GM12878 (cell line): Measurements from ENCODE around the gene AVL9.

Experiments
- EZH2 ChIP-seq: IDR thresholded peaks from 2 replicates; pipeline ENCODE4 v1.6.1; 2012; ENCODE audit warnings: low read depth, mild to moderate bottlenecking, control low read depth, inconsistent platforms, low read length, borderline replicate concordance; ENCODE audit not compliant: control insufficient read depth
- NFYB ChIP-seq: IDR thresholded peaks from 2 replicates; pipeline ENCODE4 v1.6.1; 2011; ENCODE audit warnings: low read depth, mild to moderate bottlenecking, low read length, improper control_type of control experiment, moderate library complexity; ENCODE audit not compliant: insufficient read depth
- POLR2A ChIP-seq: IDR thresholded peaks from 2 replicates; pipeline ENCODE4 v1.6.1; 2011; ENCODE audit warnings: low read depth, mild to moderate bottlenecking, low read length
- POLR2AphosphoS2 ChIP-seq: IDR thresholded peaks from 2 replicates; pipeline ENCODE4 v1.6.1; 2011; ENCODE audit warnings: low read depth, mild to moderate bottlenecking, low read length, improper control_type of control experiment, moderate library complexity
- SP1 ChIP-seq: IDR thresholded peaks from one replicate; pipeline ENCODE4 v1.6.1; 2011; ENCODE audit warnings: low read depth, low read length
- STAT3 ChIP-seq: IDR thresholded peaks from 2 replicates; pipeline ENCODE4 v1.6.1; 2011; ENCODE audit warnings: low read depth, low read length, improper control_type of control experiment
- TAF1 ChIP-seq: IDR thresholded peaks from 2 replicates; pipeline ENCODE4 v1.6.1; 2011; ENCODE audit warnings: mild to moderate bottlenecking, low read depth, low read length, borderline replicate concordance
- TF ChIP-seq, protein P1 (sequence below): fragments of 450-650 bp; IDR thresholded peaks from 2 replicates; pipeline ENCODE4 v1.6.1; 2017; ENCODE audit warnings: mild to moderate bottlenecking, moderate library complexity
- TF ChIP-seq, protein P2 (sequence below), 3 experiments: IDR thresholded peaks in 2 of 3; conservative IDR thresholded peaks in 1 of 3; 2 replicates each; pipeline ENCODE4 v1.5.1; 2011; ENCODE audit warnings: low read depth in 3 of 3, low read length in 3 of 3, mild to moderate bottlenecking in 3 of 3, control low read depth in 2 of 3, moderate library complexity in 2 of 3, inconsistent platforms in 1 of 3, mixed read lengths in 1 of 3; ENCODE audit not compliant: control insufficient read depth in 2 of 3, insufficient read depth in 1 of 3; ENCODE audit errors: extremely low read depth in 1 of 3
- TF ChIP-seq, protein P3 (sequence below): fragments of 450-650 bp; IDR thresholded peaks from 2 replicates; pipeline ENCODE4 v1.6.1; 2016; ENCODE audit warnings: mild to moderate bottlenecking, moderate library complexity, borderline replicate concordance
- TF ChIP-seq, protein P4 (sequence below): fragments of 450-650 bp; IDR thresholded peaks from 2 replicates; pipeline ENCODE4 v1.6.1; 2017; ENCODE audit warnings: mild to moderate bottlenecking, moderate library complexity

DNA sequence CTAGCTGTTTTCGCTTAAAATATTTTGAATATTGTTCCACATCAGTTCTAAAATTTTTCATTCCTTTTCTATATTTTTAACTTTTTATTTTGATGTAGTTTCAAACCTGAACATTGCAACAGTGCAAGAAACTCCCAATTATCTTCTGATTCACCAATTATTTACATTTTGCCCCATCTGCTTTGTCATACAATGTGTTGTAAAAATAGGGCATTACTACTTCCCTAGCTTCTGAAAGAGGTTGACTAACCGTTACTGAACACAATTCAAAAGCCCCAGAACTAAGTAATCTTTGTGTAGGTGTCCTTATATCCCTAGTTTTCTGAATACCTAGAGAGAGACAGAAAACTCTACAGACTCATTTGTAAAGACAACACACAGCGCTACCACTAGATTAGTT, 86.7 kb downstream of the AVL9 start:
- no peak for TF ChIP-seq EZH2
- TF ChIP-seq SP1, result no peak
- TF ChIP-seq, protein P1, sequence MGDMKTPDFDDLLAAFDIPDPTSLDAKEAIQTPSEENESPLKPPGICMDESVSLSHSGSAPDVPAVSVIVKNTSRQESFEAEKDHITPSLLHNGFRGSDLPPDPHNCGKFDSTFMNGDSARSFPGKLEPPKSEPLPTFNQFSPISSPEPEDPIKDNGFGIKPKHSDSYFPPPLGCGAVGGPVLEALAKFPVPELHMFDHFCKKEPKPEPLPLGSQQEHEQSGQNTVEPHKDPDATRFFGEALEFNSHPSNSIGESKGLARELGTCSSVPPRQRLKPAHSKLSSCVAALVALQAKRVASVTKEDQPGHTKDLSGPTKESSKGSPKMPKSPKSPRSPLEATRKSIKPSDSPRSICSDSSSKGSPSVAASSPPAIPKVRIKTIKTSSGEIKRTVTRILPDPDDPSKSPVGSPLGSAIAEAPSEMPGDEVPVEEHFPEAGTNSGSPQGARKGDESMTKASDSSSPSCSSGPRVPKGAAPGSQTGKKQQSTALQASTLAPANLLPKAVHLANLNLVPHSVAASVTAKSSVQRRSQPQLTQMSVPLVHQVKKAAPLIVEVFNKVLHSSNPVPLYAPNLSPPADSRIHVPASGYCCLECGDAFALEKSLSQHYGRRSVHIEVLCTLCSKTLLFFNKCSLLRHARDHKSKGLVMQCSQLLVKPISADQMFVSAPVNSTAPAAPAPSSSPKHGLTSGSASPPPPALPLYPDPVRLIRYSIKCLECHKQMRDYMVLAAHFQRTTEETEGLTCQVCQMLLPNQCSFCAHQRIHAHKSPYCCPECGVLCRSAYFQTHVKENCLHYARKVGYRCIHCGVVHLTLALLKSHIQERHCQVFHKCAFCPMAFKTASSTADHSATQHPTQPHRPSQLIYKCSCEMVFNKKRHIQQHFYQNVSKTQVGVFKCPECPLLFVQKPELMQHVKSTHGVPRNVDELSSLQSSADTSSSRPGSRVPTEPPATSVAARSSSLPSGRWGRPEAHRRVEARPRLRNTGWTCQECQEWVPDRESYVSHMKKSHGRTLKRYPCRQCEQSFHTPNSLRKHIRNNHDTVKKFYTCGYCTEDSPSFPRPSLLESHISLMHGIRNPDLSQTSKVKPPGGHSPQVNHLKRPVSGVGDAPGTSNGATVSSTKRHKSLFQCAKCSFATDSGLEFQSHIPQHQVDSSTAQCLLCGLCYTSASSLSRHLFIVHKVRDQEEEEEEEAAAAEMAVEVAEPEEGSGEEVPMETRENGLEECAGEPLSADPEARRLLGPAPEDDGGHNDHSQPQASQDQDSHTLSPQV, result no peak
- TF ChIP-seq, protein P2, sequence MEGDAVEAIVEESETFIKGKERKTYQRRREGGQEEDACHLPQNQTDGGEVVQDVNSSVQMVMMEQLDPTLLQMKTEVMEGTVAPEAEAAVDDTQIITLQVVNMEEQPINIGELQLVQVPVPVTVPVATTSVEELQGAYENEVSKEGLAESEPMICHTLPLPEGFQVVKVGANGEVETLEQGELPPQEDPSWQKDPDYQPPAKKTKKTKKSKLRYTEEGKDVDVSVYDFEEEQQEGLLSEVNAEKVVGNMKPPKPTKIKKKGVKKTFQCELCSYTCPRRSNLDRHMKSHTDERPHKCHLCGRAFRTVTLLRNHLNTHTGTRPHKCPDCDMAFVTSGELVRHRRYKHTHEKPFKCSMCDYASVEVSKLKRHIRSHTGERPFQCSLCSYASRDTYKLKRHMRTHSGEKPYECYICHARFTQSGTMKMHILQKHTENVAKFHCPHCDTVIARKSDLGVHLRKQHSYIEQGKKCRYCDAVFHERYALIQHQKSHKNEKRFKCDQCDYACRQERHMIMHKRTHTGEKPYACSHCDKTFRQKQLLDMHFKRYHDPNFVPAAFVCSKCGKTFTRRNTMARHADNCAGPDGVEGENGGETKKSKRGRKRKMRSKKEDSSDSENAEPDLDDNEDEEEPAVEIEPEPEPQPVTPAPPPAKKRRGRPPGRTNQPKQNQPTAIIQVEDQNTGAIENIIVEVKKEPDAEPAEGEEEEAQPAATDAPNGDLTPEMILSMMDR (IDR thresholded peaks at IDR 0.05 in 2 of 3, conservative IDR thresholded peaks at IDR 0.05 in 1 of 3; ENCODE audit: control insufficient read depth in 2 of 3, extremely low read depth in 1 of 3, insufficient read depth in 1 of 3, low read depth in 3 of 3, low read length in 3 of 3), result no peak
- TF ChIP-seq, protein P3, sequence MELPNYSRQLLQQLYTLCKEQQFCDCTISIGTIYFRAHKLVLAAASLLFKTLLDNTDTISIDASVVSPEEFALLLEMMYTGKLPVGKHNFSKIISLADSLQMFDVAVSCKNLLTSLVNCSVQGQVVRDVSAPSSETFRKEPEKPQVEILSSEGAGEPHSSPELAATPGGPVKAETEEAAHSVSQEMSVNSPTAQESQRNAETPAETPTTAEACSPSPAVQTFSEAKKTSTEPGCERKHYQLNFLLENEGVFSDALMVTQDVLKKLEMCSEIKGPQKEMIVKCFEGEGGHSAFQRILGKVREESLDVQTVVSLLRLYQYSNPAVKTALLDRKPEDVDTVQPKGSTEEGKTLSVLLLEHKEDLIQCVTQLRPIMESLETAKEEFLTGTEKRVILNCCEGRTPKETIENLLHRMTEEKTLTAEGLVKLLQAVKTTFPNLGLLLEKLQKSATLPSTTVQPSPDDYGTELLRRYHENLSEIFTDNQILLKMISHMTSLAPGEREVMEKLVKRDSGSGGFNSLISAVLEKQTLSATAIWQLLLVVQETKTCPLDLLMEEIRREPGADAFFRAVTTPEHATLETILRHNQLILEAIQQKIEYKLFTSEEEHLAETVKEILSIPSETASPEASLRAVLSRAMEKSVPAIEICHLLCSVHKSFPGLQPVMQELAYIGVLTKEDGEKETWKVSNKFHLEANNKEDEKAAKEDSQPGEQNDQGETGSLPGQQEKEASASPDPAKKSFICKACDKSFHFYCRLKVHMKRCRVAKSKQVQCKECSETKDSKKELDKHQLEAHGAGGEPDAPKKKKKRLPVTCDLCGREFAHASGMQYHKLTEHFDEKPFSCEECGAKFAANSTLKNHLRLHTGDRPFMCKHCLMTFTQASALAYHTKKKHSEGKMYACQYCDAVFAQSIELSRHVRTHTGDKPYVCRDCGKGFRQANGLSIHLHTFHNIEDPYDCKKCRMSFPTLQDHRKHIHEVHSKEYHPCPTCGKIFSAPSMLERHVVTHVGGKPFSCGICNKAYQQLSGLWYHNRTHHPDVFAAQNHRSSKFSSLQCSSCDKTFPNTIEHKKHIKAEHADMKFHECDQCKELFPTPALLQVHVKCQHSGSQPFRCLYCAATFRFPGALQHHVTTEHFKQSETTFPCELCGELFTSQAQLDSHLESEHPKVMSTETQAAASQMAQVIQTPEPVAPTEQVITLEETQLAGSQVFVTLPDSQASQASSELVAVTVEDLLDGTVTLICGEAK, result no peak
- TF ChIP-seq, protein P4, sequence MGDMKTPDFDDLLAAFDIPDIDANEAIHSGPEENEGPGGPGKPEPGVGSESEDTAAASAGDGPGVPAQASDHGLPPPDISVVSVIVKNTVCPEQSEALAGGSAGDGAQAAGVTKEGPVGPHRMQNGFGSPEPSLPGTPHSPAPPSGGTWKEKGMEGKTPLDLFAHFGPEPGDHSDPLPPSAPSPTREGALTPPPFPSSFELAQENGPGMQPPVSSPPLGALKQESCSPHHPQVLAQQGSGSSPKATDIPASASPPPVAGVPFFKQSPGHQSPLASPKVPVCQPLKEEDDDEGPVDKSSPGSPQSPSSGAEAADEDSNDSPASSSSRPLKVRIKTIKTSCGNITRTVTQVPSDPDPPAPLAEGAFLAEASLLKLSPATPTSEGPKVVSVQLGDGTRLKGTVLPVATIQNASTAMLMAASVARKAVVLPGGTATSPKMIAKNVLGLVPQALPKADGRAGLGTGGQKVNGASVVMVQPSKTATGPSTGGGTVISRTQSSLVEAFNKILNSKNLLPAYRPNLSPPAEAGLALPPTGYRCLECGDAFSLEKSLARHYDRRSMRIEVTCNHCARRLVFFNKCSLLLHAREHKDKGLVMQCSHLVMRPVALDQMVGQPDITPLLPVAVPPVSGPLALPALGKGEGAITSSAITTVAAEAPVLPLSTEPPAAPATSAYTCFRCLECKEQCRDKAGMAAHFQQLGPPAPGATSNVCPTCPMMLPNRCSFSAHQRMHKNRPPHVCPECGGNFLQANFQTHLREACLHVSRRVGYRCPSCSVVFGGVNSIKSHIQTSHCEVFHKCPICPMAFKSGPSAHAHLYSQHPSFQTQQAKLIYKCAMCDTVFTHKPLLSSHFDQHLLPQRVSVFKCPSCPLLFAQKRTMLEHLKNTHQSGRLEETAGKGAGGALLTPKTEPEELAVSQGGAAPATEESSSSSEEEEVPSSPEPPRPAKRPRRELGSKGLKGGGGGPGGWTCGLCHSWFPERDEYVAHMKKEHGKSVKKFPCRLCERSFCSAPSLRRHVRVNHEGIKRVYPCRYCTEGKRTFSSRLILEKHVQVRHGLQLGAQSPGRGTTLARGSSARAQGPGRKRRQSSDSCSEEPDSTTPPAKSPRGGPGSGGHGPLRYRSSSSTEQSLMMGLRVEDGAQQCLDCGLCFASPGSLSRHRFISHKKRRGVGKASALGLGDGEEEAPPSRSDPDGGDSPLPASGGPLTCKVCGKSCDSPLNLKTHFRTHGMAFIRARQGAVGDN, result no peak
- TF ChIP-seq STAT3, result no peak
- TF ChIP-seq POLR2AphosphoS2, result no peak
- no peak for TF ChIP-seq POLR2A
- TF ChIP-seq NFYB, result no peak
- TF ChIP-seq TAF1, result no peak
